Activated T-cell treated with anti-CD3 and anti-CD28 coated beads, Interleukin-2, amount 50 U/mL, for 72 hours (primary cell): Measurements from ENCODE around the gene TNS4. TPM values are rescaled to one million over a fixed set of nuclear protein-coding genes. Genes with fewer than 3 reads are reported as not detected.
A peak's percentile ranks its signal among the peaks of the same experiment; 100 is the strongest.

Source experiments
- ATAC-seq, 2 donors: fragments of 150-1000 bp; cut with Tn5 transposase; replicated peaks in 1 of 2; 2 replicates each; pipeline ENCODE4 v1.10.0; 2021; ENCODE audit warnings: moderate library complexity in 2 of 2, mild to moderate bottlenecking in 1 of 2
- DNase-seq, 2 donors: peaks; one replicate each; pipeline ENCODE4 v3.0.0; 2021 to 2022; ENCODE audit warnings: mixed read lengths in 1 of 2
- H3K27ac Mint-ChIP-seq: one replicate; pipeline ENCODE4 v1.8.0; 2022; ENCODE audit warnings: mild to moderate bottlenecking, moderate library complexity, mixed read lengths
- H3K27me3 Mint-ChIP-seq: one replicate; pipeline ENCODE4 v1.8.0; 2022; ENCODE audit warnings: low read depth, mixed read lengths
- H3K36me3 Mint-ChIP-seq, 2 donors: one replicate each; pipeline ENCODE4 v1.8.0; 2022; ENCODE audit warnings: mixed read lengths in 2 of 2, mild to moderate bottlenecking in 1 of 2; ENCODE audit not compliant: insufficient read depth in 2 of 2
- H3K4me1 Mint-ChIP-seq: one replicate; pipeline ENCODE4 v1.8.0; 2022; ENCODE audit warnings: low read depth, mixed read lengths
- H3K4me3 Mint-ChIP-seq, 2 donors: one replicate each; pipeline ENCODE4 v1.8.0; 2022; ENCODE audit warnings: mild to moderate bottlenecking in 2 of 2, mixed read lengths in 2 of 2, moderate library complexity in 2 of 2
- H3K9me3 Mint-ChIP-seq, 2 donors: one replicate each; pipeline ENCODE4 v1.8.0; 2022; ENCODE audit warnings: mixed read lengths in 2 of 2
- total RNA-seq, 2 donors: library from RNA; stranded (reverse); gene quantifications; one replicate each; pipeline ENCODE4 v1.2.3, GENCODE V29; 2022

The TNS4 gene
- total RNA-seq, 2 donors from 2014 or later: 9.9 to 10.6 TPM

GRCh38 chr17:40456396-40456951 lies 44.9 kb downstream of the TNS4 start:
- no peaks in the 10 kb centered on the region for H3K27me3 Mint-ChIP-seq
- H3K9me3 Mint-ChIP-seq: no peaks in the 10 kb centered on the region
- no peak overlapping the region for H3K27ac Mint-ChIP-seq
- ATAC-seq (no peak), DNase-seq (no peak)
- no peak overlapping the region for H3K4me3 Mint-ChIP-seq
- H3K4me1 Mint-ChIP-seq: peaks cover 14% of the 10 kb centered on the region
- peaks cover 0 to 4% of the 10 kb centered on the region in 2 donors for H3K36me3 Mint-ChIP-seq

GRCh38 chr17:40454613-40454995 lies 46.8 kb downstream of the TNS4 start:
- Mint-ChIP-seq H3K9me3 (no peaks in the 10 kb centered on the region), H3K4me1 (peaks cover 14% of the 10 kb centered on the region), H3K36me3 (peaks cover 0 to 4% of the 10 kb centered on the region in 2 donors), H3K27me3 (no peaks in the 10 kb centered on the region), H3K27ac (no peak overlapping the region), H3K4me3 (no peak overlapping the region)
- no peak for ATAC-seq
- DNase-seq: no peak

GRCh38 chr17:40453881-40454612 lies 47.4 kb downstream of the TNS4 start:
- Mint-ChIP-seq H3K4me3 (no peak overlapping the region), H3K9me3 (no peaks in the 10 kb centered on the region), H3K27me3 (no peaks in the 10 kb centered on the region), H3K36me3 (peaks cover 0 to 4% of the 10 kb centered on the region in 2 donors), H3K4me1 (peaks cover 14% of the 10 kb centered on the region), H3K27ac (no peak overlapping the region)
- DNase-seq (no peak), ATAC-seq (no peak)

- Mint-ChIP-seq H3K9me3 (no peaks in the 10 kb centered on the region), H3K4me3 (no peak overlapping the region), H3K27ac (no peak overlapping the region), H3K4me1 (peaks cover 24% of the 10 kb centered on the region), H3K36me3 (peaks cover 0 to 4% of the 10 kb centered on the region in 2 donors), H3K27me3 (no peaks in the 10 kb centered on the region)
- no peak for DNase-seq
- ATAC-seq: no peak
These were observed 48.5 kb downstream of the TNS4 start for GRCh38 chr17:40452921-40453378.

- ATAC-seq: peak; percentile 49 to 72
- Mint-ChIP-seq H3K36me3 (peaks cover 0 to 4% of the 10 kb centered on the region in 2 donors), H3K4me3 (no peak overlapping the region), H3K27me3 (no peaks in the 10 kb centered on the region), H3K4me1 (peaks cover 30% of the 10 kb centered on the region), H3K9me3 (no peaks in the 10 kb centered on the region), H3K27ac (no peak overlapping the region)
- peak in 1 of 2 donors; percentile 11 for DNase-seq
These were observed 49.1 kb downstream of the TNS4 start for GRCh38 chr17:40452216-40452787.

- DNase-seq: no peak
- ATAC-seq: no peak
- Mint-ChIP-seq H3K27me3 (no peaks in the 10 kb centered on the region), H3K36me3 (peaks cover 0 to 4% of the 10 kb centered on the region in 2 donors), H3K9me3 (no peaks in the 10 kb centered on the region), H3K4me3 (no peak overlapping the region), H3K27ac (no peak overlapping the region), H3K4me1 (peaks cover 36% of the 10 kb centered on the region)
These were observed 50.0 kb downstream of the TNS4 start for GRCh38 chr17:40451420-40451819.

GRCh38 chr17:40450175-40450574 lies 51.2 kb downstream of the TNS4 start:
- H3K4me1 Mint-ChIP-seq: peaks cover 45% of the 10 kb centered on the region
- H3K4me3 Mint-ChIP-seq: no peak overlapping the region
- H3K27me3 Mint-ChIP-seq: no peaks in the 10 kb centered on the region
- H3K9me3 Mint-ChIP-seq: no peaks in the 10 kb centered on the region
- no peaks in the 10 kb centered on the region for H3K36me3 Mint-ChIP-seq
- no peak overlapping the region for H3K27ac Mint-ChIP-seq
- ATAC-seq (no peak), DNase-seq (peak; percentile 46 to 48)

GRCh38 chr17:40448639-40449261 lies 52.7 kb downstream of the TNS4 start:
- no peak for ATAC-seq
- H3K4me3 Mint-ChIP-seq: no peak overlapping the region
- H3K27ac Mint-ChIP-seq: no peak overlapping the region
- peaks cover 58% of the 10 kb centered on the region for H3K4me1 Mint-ChIP-seq
- no peaks in the 10 kb centered on the region for H3K9me3 Mint-ChIP-seq
- no peak for DNase-seq
- H3K27me3 Mint-ChIP-seq: no peaks in the 10 kb centered on the region
- H3K36me3 Mint-ChIP-seq: peaks cover 3% of the 10 kb centered on the region in 2 donors

- Mint-ChIP-seq H3K36me3 (peaks cover 3% of the 10 kb centered on the region in 2 donors), H3K27ac (no peak overlapping the region), H3K27me3 (no peaks in the 10 kb centered on the region), H3K4me3 (peak overlapping the region in 1 of 2 donors; percentile 10), H3K9me3 (no peaks in the 10 kb centered on the region), H3K4me1 (peaks cover 58% of the 10 kb centered on the region)
- ATAC-seq: no peak
- DNase-seq: no peak
These were observed 53.2 kb downstream of the TNS4 start for GRCh38 chr17:40448213-40448638.

- Mint-ChIP-seq H3K4me1 (peaks cover 56% of the 10 kb centered on the region), H3K27ac (no peak overlapping the region), H3K4me3 (peak overlapping the region; percentile 10 to 11), H3K9me3 (no peaks in the 10 kb centered on the region), H3K27me3 (no peaks in the 10 kb centered on the region), H3K36me3 (peaks cover 3% of the 10 kb centered on the region in 2 donors)
- ATAC-seq (no peak), DNase-seq (no peak)
These were observed 53.6 kb downstream of the TNS4 start for GRCh38 chr17:40447806-40448205.

- no peak overlapping the region for H3K27ac Mint-ChIP-seq
- H3K4me3 Mint-ChIP-seq: no peak overlapping the region
- H3K4me1 Mint-ChIP-seq: peaks cover 55% of the 10 kb centered on the region
- no peaks in the 10 kb centered on the region for H3K9me3 Mint-ChIP-seq
- H3K36me3 Mint-ChIP-seq: peaks cover 3% of the 10 kb centered on the region in 2 donors
- H3K27me3 Mint-ChIP-seq: no peaks in the 10 kb centered on the region
- DNase-seq: no peak
- ATAC-seq: no peak
These were observed 54.2 kb downstream of the TNS4 start for GRCh38 chr17:40447148-40447644.

GRCh38 chr17:40445751-40446468 lies 55.5 kb downstream of the TNS4 start:
- Mint-ChIP-seq H3K4me3 (peak overlapping the region; percentile 77 to 78), H3K27me3 (peaks cover 2% of the 10 kb centered on the region), H3K36me3 (peaks cover 3% of the 10 kb centered on the region in 2 donors), H3K4me1 (peaks cover 50% of the 10 kb centered on the region), H3K27ac (no peak overlapping the region), H3K9me3 (no peaks in the 10 kb centered on the region)
- DNase-seq: no peak
- no peak for ATAC-seq
